KOPT-K1 (cell line): ENCODE results near the gene LRBA.

Source experiments
- H3K27ac ChIP-seq: fragments of 200-600 bp; sonication (generic); 2 replicates; pipeline ENCODE4 v1.5.1; 2016; ENCODE audit warnings: antibody characterized with exemption, mild to moderate bottlenecking, low read depth, low read length; ENCODE audit not compliant: poor library complexity, severe bottlenecking
- H3K36me3 ChIP-seq: fragments of 200-600 bp; sonication (generic); 2 replicates; pipeline ENCODE4 v1.5.1; 2017; ENCODE audit warnings: antibody characterized with exemption, mild to moderate bottlenecking, low read length, moderate library complexity; ENCODE audit not compliant: insufficient read depth
- H3K9me3 ChIP-seq: fragments of 200-600 bp; sonication (generic); 2 replicates; pipeline ENCODE4 v1.5.1; 2017; ENCODE audit warnings: antibody characterized with exemption, low read length, mild to moderate bottlenecking; ENCODE audit not compliant: insufficient read depth, poor library complexity, severe bottlenecking

LRBA gene

GRCh38 chr4:150322646-150323045 lies 692.4 kb downstream of the LRBA start:
- H3K9me3 ChIP-seq, result no peaks in the 10 kb centered on the region
- no peaks in the 10 kb centered on the region for H3K36me3 ChIP-seq
- H3K27ac ChIP-seq, result no peak overlapping the region

GRCh38 chr4:150321113-150321512 lies 694.0 kb downstream of the LRBA start:
- Histone ChIP-seq H3K9me3 (no peaks in the 10 kb centered on the region), H3K27ac (no peak overlapping the region), H3K36me3 (no peaks in the 10 kb centered on the region)

GRCh38 chr4:150318971-150319370 lies 696.1 kb downstream of the LRBA start:
- Histone ChIP-seq H3K36me3 (no peaks in the 10 kb centered on the region), H3K9me3 (no peaks in the 10 kb centered on the region), H3K27ac (no peak overlapping the region)

- H3K9me3 ChIP-seq, result no peaks in the 10 kb centered on the region
- H3K36me3 ChIP-seq, result no peaks in the 10 kb centered on the region
- no peak overlapping the region for H3K27ac ChIP-seq
Observed at GRCh38 chr4:150318527-150318926, 696.6 kb downstream of the LRBA start.

- H3K9me3 ChIP-seq, result no peaks in the 10 kb centered on the region
- no peak overlapping the region for H3K27ac ChIP-seq
- H3K36me3 ChIP-seq, result no peaks in the 10 kb centered on the region
Observed at GRCh38 chr4:150316332-150317205, 698.5 kb downstream of the LRBA start.

GRCh38 chr4:150315691-150316090 lies 699.4 kb downstream of the LRBA start:
- Histone ChIP-seq H3K36me3 (no peaks in the 10 kb centered on the region), H3K27ac (no peak overlapping the region), H3K9me3 (no peaks in the 10 kb centered on the region)

GRCh38 chr4:150315175-150315574 lies 699.9 kb downstream of the LRBA start:
- Histone ChIP-seq H3K27ac (no peak overlapping the region), H3K9me3 (no peaks in the 10 kb centered on the region), H3K36me3 (no peaks in the 10 kb centered on the region)

GRCh38 chr4:150314031-150314430 lies 701.1 kb downstream of the LRBA start:
- no peaks in the 10 kb centered on the region for H3K9me3 ChIP-seq
- H3K36me3 ChIP-seq, result no peaks in the 10 kb centered on the region
- H3K27ac ChIP-seq, result no peak overlapping the region

GRCh38 chr4:150310159-150310895 lies 704.8 kb downstream of the LRBA start:
- no peaks in the 10 kb centered on the region for H3K36me3 ChIP-seq
- H3K9me3 ChIP-seq, result no peaks in the 10 kb centered on the region
- H3K27ac ChIP-seq, result no peak overlapping the region

- Histone ChIP-seq H3K9me3 (no peaks in the 10 kb centered on the region), H3K27ac (no peak overlapping the region), H3K36me3 (no peaks in the 10 kb centered on the region)
Observed at GRCh38 chr4:150308824-150309472, 706.1 kb downstream of the LRBA start.

GRCh38 chr4:150306719-150307118 lies 708.4 kb downstream of the LRBA start:
- Histone ChIP-seq H3K27ac (no peak overlapping the region), H3K36me3 (no peaks in the 10 kb centered on the region), H3K9me3 (no peaks in the 10 kb centered on the region)

- no peaks in the 10 kb centered on the region for H3K36me3 ChIP-seq
- H3K27ac ChIP-seq, result no peak overlapping the region
- H3K9me3 ChIP-seq, result no peaks in the 10 kb centered on the region
Observed at GRCh38 chr4:150305995-150306394, 709.1 kb downstream of the LRBA start.

- Histone ChIP-seq H3K27ac (no peak overlapping the region), H3K36me3 (no peaks in the 10 kb centered on the region), H3K9me3 (no peaks in the 10 kb centered on the region)
Observed at GRCh38 chr4:150302553-150302952, 712.5 kb downstream of the LRBA start.

- Histone ChIP-seq H3K9me3 (no peaks in the 10 kb centered on the region), H3K36me3 (no peaks in the 10 kb centered on the region), H3K27ac (no peak overlapping the region)
Observed at GRCh38 chr4:150299816-150300215, 715.3 kb downstream of the LRBA start.

GRCh38 chr4:150297861-150298474 lies 717.1 kb downstream of the LRBA start:
- Histone ChIP-seq H3K27ac (no peak overlapping the region), H3K9me3 (no peaks in the 10 kb centered on the region), H3K36me3 (no peaks in the 10 kb centered on the region)
